Activated CD4-positive, alpha-beta T cell treated with anti-CD3 and anti-CD28 coated beads, Interleukin-2, Interleukin-6, amounts not matched to agents 100 ng/mL and 50 ng/mL, durations not matched to agents 16 hours and 8 hours (primary cell): ENCODE results near the gene REPS1.
"Not testable (repeated sequence)": the region's sequence is repeated elsewhere in the genome, so short reads cannot be mapped to it uniquely, and the experiment has no call there.

Experiments used
- DNase-seq: peaks from one replicate; pipeline ENCODE4 v3.0.0-alpha.2; 2020

REPS1 gene, protein sequence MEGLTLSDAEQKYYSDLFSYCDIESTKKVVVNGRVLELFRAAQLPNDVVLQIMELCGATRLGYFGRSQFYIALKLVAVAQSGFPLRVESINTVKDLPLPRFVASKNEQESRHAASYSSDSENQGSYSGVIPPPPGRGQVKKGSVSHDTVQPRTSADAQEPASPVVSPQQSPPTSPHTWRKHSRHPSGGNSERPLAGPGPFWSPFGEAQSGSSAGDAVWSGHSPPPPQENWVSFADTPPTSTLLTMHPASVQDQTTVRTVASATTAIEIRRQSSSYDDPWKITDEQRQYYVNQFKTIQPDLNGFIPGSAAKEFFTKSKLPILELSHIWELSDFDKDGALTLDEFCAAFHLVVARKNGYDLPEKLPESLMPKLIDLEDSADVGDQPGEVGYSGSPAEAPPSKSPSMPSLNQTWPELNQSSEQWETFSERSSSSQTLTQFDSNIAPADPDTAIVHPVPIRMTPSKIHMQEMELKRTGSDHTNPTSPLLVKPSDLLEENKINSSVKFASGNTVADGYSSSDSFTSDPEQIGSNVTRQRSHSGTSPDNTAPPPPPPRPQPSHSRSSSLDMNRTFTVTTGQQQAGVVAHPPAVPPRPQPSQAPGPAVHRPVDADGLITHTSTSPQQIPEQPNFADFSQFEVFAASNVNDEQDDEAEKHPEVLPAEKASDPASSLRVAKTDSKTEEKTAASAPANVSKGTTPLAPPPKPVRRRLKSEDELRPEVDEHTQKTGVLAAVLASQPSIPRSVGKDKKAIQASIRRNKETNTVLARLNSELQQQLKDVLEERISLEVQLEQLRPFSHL

GRCh38 chr6:138987643-138988468 is at the start of gene REPS1:
REPS1 (minus strand) TSS chr6:138988253; CDS start chr6:138987682, 571 bp downstream.
- peak; percentile 95 for DNase-seq

DNA sequence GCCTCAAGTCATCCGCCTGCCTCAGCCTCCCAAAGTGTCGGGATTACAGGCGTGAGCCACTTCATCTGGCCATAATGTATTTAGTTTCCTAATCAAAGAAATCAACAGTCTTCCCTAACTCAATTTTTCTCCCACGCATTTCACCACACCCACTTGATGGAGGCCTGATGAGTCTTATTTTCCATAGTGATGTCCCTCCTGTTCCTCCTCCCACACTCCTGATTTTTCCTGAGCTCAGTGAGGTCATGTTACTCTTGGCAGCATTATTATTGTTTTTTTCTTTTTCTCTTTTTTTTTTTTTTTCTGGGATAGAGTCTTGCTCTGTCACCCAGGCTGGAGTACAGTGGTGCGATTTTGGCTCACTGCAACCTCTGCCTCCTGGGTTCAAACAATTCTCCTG is 49.4 kb upstream of the REPS1 start:
- no peak for DNase-seq

- peak; percentile 47 for DNase-seq
Observed at GRCh38 chr6:139030228-139030963, 42.3 kb upstream of the REPS1 start.

GRCh38 chr6:139029470-139030227 is 41.6 kb upstream of the REPS1 start:
- DNase-seq: peak; percentile 51

DNA sequence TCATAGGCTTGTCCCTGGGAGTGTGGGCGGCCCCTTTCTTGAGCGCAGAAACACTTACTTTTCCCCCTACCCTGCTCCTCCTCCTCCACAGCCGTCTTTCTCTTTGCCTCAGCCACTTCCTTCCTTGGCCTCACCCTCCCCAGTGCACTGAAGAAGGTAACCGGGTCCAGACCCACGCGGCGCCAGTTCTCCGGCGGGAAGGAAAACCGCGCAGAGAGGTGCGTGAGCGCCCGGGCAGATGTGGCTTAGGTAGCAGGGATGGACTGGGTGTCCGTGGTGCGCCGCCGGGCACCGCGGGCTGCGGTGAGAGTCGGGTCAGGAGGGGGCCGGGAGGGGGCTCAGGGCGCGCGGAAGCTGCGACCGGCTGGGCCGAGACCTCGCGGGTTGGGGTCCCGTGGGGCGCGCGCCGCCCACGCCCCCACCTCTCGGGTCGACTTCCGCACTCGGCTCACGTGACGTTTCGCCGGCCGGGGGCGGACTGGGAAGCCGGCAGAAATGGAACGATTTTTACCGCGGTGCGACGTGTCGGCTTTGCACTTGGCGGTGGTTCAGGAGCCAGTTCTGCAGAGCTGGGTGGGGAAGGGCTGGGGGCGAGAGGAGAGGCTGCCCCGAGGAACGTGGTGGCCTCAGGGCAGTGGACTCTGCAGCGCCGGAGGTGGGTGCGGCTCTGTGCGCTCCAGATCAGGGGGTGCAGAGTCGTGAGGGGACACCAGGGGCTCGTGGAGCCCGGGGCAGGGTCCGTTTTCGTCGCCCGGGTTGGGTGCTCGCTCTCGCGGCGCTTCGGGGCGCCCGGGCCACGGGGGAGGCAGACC is 40.8 kb upstream of the REPS1 start, which contains the start of gene ABRACL:
Gene ABRACL (plus strand): TSS at position 88 of the 812 bp plus-strand sequence. CDS start 5,416 bp downstream, outside the sequence.
- DNase-seq: peak; percentile 92

DNA sequence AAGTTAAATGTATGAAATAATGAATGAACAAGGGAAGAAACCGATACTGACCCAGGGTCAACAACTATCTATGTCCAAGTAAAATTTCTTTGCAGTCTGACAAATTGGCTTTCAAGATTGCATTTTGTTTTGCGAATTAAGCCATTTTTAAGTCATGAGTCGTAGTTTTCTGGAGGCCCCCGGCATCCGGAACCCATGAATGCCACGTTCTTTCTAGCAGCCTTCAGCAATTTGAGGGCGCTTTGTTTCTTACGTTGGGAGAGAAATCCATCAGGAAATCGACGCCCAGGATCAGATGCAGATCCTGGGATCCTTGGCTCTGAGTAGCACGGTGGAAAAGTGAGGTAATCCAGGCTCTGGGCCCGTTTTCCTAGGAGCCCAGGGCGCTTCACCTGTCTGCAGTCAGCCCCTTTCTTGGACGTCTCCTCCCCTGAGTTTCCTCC is 40.2 kb upstream of the REPS1 start:
- DNase-seq: no peak

GRCh38 chr6:139027620-139028182 is 39.6 kb upstream of the REPS1 start:
- peak; percentile 86 for DNase-seq

DNA sequence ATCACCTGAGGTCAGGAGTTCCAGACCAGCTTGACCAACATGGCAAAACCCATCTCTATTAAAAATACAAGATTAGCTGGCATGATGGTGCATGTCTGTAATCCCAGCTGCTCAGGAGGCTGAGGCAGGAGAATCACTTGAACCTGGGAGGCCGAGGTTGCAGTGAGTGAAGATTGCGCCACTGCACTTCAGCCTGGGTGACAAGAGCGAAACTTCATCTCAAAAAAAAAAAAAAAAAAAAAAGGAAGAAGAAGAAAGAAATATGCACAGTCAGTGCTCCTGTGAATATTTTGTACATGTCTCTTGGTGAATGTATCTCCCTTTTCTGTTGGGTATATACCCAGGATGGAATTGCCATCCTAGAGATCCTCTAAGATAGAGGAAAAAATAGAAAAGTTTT is 37.4 kb upstream of the REPS1 start:
- DNase-seq: not testable (repeated sequence)

- no peak for DNase-seq
Observed at GRCh38 chr6:139020689-139021088, 32.6 kb upstream of the REPS1 start.

DNA sequence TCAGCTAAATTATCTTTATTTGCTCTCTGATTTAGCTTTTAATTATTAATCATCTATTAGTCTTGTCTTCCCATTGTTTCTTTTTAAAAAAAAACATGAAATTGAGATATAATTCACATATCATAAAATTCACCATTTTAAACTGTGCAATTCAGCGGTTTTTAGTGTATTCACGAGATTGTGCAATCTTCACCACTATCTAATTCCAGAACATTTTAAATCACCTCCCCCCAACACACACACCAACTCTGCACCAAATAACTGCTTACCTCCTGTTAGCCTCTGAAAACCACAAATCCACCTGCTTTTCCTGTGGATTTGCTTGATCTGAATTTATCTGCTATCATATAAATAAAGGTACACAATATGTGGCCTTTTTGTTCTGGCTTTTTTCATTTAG is 31.7 kb upstream of the REPS1 start:
- DNase-seq: no peak

GRCh38 chr6:139017227-139017626 is 29.2 kb upstream of the REPS1 start:
- DNase-seq: no peak

GRCh38 chr6:139016337-139017213 is 28.5 kb upstream of the REPS1 start:
- no peak for DNase-seq

DNA sequence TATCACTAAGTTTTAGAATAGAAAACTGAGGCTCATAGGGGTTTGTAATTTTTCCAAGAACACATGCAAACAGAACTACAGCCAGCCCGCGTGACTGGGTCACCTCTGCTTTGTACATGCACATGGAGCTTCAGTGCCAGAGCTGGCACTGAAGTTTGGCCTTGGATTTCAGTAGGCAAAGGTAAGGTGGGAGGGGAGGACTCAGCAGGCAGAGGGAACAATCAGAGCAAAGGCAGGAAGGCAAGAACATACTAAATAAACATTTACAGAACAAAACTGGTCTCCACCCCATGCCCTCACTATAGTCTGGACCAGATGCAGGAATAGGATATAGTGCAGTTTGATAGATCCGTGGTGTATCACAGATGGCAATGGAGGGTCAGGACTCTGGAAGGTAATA is 26.9 kb upstream of the REPS1 start:
- no peak for DNase-seq

DNA sequence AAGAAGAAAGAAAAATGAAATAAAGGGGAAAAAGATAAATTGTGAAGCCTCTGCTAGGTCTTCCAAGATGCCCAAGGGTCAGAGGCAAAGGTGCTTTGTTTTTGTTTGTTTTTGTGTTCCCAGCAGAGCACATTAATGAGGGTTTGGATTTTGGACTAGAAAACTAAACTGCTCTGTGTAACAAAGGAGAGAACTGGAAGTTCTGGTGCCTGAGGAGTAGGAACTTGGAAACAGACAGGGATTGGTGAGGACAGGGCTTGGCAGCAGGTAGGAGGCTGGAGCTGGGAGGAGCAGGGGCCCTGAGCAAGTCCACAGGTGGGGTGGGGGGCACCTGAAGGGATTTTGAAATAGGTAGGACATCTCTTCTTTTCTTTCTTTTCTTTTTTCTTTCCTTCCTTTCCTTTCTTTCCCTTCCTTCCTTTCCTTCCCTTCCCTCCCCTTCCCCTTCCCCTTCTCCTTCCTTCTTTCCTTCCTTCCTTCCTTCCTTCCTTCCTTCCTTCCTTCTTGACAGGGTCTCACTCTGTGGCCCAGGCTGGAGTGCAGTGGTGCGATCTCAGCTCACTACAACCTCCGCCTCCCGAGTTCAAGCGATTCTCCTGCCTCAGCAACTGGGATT is 25.2 kb upstream of the REPS1 start:
- no peak for DNase-seq

DNA sequence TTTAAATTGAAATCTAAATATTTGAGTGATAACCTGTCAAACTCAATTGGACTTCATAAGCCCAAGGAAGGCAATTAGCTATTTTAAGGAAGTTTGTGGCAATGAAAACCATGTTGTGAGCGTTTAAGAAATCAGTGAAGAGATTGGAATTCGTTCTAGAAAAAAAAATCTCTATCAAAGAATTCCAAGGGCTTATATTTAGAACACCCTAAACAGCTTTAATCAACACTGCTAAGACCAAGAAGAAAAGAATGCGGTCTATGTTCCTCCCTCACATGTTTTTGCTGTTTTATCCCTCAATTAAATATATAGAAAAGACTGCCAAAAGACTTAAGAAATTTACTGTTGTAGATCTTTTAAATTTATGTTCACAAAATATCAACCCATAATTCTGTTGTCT is 23.9 kb upstream of the REPS1 start:
- no peak for DNase-seq

DNA sequence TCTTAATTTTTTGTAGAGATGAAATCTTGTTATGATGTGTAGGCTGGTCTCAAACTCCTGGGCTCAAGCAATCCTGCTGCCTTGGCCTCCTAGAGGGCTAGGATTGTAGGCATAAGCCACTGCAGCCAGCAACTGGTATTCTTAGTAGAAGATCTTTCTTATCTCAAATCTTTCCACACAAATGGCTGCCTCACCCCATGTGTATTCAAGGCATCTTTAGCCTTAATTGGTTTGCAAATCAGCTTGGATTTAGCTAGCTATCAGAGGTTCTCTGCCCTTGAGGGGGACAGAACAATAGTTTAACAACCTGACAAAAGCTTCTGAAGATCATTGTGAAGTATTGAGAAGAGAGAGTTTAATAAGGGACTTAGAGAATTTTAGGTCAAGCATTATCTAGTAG is 22.6 kb upstream of the REPS1 start:
- no peak for DNase-seq

- no peak for DNase-seq
Observed at GRCh38 chr6:139008117-139008516, 20.1 kb upstream of the REPS1 start.

DNA sequence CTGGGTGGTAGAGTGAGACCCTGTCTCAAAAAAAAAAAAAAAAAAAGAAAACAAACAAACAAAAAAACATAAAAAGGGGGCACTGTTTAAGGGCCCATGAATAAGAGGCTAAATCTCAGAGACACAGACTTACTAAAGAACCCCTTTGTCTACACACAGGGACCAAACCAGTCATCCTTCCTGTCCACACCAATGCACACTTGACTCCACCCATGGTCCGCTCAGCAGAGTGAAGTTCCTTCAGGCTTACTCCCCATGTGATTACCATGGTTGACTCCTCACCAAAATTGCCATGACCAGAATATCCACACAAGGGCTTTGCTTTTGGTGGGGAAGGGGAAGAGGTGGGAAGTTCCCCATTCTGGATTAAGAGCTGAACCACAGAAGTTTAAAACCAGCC is 19.4 kb upstream of the REPS1 start:
- no peak for DNase-seq

DNA sequence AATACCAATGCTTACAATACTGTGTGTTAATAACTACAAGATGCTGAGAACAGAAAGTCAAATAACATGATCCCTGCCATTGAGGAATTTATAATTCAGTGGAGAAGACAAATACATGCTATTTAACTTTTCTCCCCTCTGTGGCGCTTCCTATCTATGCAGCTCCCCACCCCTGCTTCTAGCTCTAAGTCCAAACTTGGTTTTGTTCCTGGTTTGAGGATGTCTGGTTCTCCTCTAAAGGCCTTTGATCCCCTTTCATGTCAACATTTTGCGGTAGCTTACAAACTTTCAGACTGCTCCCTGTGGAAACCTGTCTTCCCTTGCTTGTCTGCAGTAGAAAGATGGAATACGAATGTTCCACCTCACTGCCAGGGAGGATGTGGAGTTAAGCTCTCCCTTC is 18.4 kb upstream of the REPS1 start:
- DNase-seq: no peak
